Liver (tissue), 3 donors: ENCODE measurements around the gene TRIM46.
"Not testable (repeated sequence)": the region's sequence is repeated elsewhere in the genome, so short reads cannot be mapped to it uniquely, and the experiment has no call there.

Experiments
- CTCF ChIP-seq: fragments of 150-350 bp; IDR thresholded peaks from 2 replicates; pipeline ENCODE4 v1.5.1; 2017; ENCODE audit warnings: improper control_type of control experiment, low read depth, low read length; ENCODE audit not compliant: missing input control
- FOXA1 ChIP-seq: IDR thresholded peaks from 2 replicates; pipeline ENCODE4 v1.6.1; 2016; ENCODE audit warnings: antibody characterized with exemption
- TF ChIP-seq, protein P1 (sequence below): IDR thresholded peaks from 2 replicates; pipeline ENCODE4 v1.6.1; 2016; ENCODE audit warnings: antibody characterized with exemption
- donor health status: healthy.
- donor health status: healthy.

GRCh38 chr1:155168105-155168445 is 5.6 kb upstream of the TRIM46 start:
- TF ChIP-seq, protein P1, sequence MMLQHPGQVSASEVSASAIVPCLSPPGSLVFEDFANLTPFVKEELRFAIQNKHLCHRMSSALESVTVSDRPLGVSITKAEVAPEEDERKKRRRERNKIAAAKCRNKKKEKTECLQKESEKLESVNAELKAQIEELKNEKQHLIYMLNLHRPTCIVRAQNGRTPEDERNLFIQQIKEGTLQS = not testable (repeated sequence)
- not testable (repeated sequence) for TF ChIP-seq CTCF, FOXA1
